HG02970 (cell line): ENCODE measurements around the gene NBL1.

ENCODE experiments used
- ATAC-seq: cut with Tn5 transposase; IDR thresholded peaks from one replicate; pipeline ENCODE4 v1.9.1; 2021; ENCODE audit warnings: mild to moderate bottlenecking, moderate library complexity, moderate number of reproducible peaks; ENCODE audit not compliant: unreplicated experiment, low FRiP score

NBL1 gene

GRCh38 chr1:19695772-19696171, 51.7 kb downstream of the NBL1 start:
- no peak for ATAC-seq

- ATAC-seq: no peak
Observed at GRCh38 chr1:19696820-19697219, 52.7 kb downstream of the NBL1 start.

- no peak for ATAC-seq
Observed at GRCh38 chr1:19698181-19698580, 54.1 kb downstream of the NBL1 start.

- no peak for ATAC-seq
Observed at GRCh38 chr1:19700079-19700777, 56.1 kb downstream of the NBL1 start.

GRCh38 chr1:19703280-19703679, 59.2 kb downstream of the NBL1 start:
- no peak for ATAC-seq

GRCh38 chr1:19704247-19705113, 60.4 kb downstream of the NBL1 start:
- ATAC-seq: no peak

- no peak for ATAC-seq
Observed at GRCh38 chr1:19705464-19705863, 61.4 kb downstream of the NBL1 start.

- ATAC-seq: no peak
Observed at GRCh38 chr1:19706136-19706535, 62.0 kb downstream of the NBL1 start.
